Kidney (tissue), 14 donors: ENCODE measurements around the gene MESP1. TPM values are rescaled to one million over a fixed set of nuclear protein-coding genes. Genes with fewer than 3 reads are reported as not detected.
A peak's percentile ranks its signal among the peaks of the same experiment; 100 is the strongest.

Experiments used
- DNase-seq, 5 donors: peaks; one replicate each; pipeline ENCODE4 v3.0.0-alpha.2; 2013 to 2020
- FAIRE-seq: peaks from 2 replicates; lab custom pipeline; 2012; peaks lifted over from hg19 to GRCh38; lab: Jason Lieb, UNC
- H3K27ac ChIP-seq, 2 donors: one replicate each; pipeline ENCODE4 v1.7.0; 2013; ENCODE audit warnings: low read depth in 2 of 2, low read length in 2 of 2, inconsistent platforms in 1 of 2
- H3K27me3 ChIP-seq: one replicate; pipeline ENCODE4 v1.7.1; 2013; ENCODE audit warnings: low read length, inconsistent platforms; ENCODE audit not compliant: control insufficient read depth, insufficient read depth
- H3K36me3 ChIP-seq, 3 donors: one replicate each; pipeline versions ENCODE4 v1.7.0 to v1.7.1; 2013; ENCODE audit warnings: low read length in 3 of 3, control low read depth in 1 of 3, inconsistent platforms in 1 of 3; ENCODE audit not compliant: insufficient read depth in 3 of 3, control insufficient read depth in 2 of 3
- H3K4me1 ChIP-seq, 3 donors: one replicate each; pipeline versions ENCODE4 v1.7.0 to v1.7.1; 2013; ENCODE audit warnings: low read length in 3 of 3, inconsistent platforms in 1 of 3, low read depth in 1 of 3; ENCODE audit not compliant: control insufficient read depth in 2 of 3, insufficient read depth in 2 of 3
- H3K4me3 ChIP-seq, 3 donors: one replicate each; pipeline versions ENCODE4 v1.7.0 to v1.8.1; 2013; ENCODE audit warnings: low read length in 3 of 3, control low read depth in 1 of 3, inconsistent platforms in 1 of 3
- H3K9ac ChIP-seq, 3 donors: one replicate each; pipeline versions ENCODE4 v1.7.0 to v1.7.1; 2013; ENCODE audit warnings: low read length in 3 of 3, control low read depth in 1 of 3, inconsistent platforms in 1 of 3
- H3K9me3 ChIP-seq, 3 donors: one replicate each; pipeline versions ENCODE4 v1.7.0 to v1.7.1; 2013; ENCODE audit warnings: low read length in 3 of 3, control low read depth in 1 of 3, inconsistent platforms in 1 of 3; ENCODE audit not compliant: control insufficient read depth in 2 of 3, insufficient read depth in 1 of 3
- CTCF ChIP-seq: IDR thresholded peaks from 3 replicates; pipeline ENCODE4 v1.5.1; 2012; ENCODE audit warnings: mild to moderate bottlenecking, moderate library complexity, borderline replicate concordance; ENCODE audit not compliant: insufficient read depth; ENCODE audit errors: extremely low read depth
- intact Hi-C: fragments of 100-400 bp; cut with DNase I; formaldehyde crosslinking; loops from one replicate; pipeline ENCODE4 v1.11.1; 2022
- polyA plus RNA-seq: library from polyadenylated mRNA; stranded (reverse); fragments of 350-450 nt; fragmentation: Illumina TruSeq; extraction: RNeasy Lipid Tissue Mini Kit (QIAGEN cat#74804); gene quantifications from one replicate; pipeline ENCODE4 v1.2.3, GENCODE V29; 2014; ENCODE audit warnings: low read depth, low replicate concordance; ENCODE audit not compliant: insufficient read depth
- total RNA-seq: library from RNA; stranded (reverse); fragmentation: NEBNext Ultra II Directional; extraction: Animal tissue kit (Norgen Biotek cat#: 25700); gene quantifications from one replicate; pipeline ENCODE4 v1.2.1, GENCODE V29; 2021
- donor health status: control.
- donor health status: control.
- donor health status: control.
- donor health status: control.
- donor health status: control.
- donor health status: DM: yes; HTN: yes; CAD: no.
- donor health status: Normal renal cell carcinoma (clear cell type).

MESP1 gene
- total and polyA plus RNA-seq, 2 donors from 2014 or later = 2.1 to 6.0 TPM

DNA sequence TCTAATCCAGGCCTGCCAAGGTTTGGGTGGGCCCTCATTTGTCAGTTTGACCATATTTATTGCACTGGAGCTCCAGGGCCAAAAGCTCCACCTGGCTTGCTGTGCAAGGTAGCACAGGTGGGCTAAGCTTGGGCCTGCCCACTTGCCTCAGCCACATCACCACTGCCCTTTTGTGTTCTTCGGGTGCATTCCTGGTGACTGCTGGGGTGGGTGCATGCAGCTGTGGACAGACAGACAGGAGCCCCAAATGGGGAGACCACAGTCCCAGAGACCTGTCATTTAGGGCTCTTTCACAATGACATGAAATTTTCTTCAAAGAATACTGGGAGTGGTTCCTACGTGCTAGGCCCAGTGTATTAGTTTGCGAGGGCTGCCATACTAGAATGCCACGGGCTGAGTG, 27.8 kb upstream of the MESP1 start:
- no peak for FAIRE-seq
- Histone ChIP-seq H3K9me3 (no peaks in the 10 kb centered on the region), H3K9ac (no peak overlapping the region), H3K4me3 (no peak overlapping the region), H3K36me3 (no peaks in the 10 kb centered on the region), H3K27ac (no peak overlapping the region), H3K27me3 (no peaks in the 10 kb centered on the region), H3K4me1 (peaks cover 0 to 5% (median 0%) of the 10 kb centered on the region in 3 donors)
- peak in 1 of 5 donors; percentile 39 for DNase-seq
- no peak for TF ChIP-seq CTCF
- intact Hi-C loops = no loop called here

GRCh38 chr15:89777782-89778380, 26.8 kb upstream of the MESP1 start:
- no peaks in the 10 kb centered on the region for H3K9me3 ChIP-seq
- no peak overlapping the region for H3K4me3 ChIP-seq
- no peak overlapping the region for H3K9ac ChIP-seq
- TF ChIP-seq CTCF = no peak
- DNase-seq (peak in 2 of 5 donors; percentile 33 to 71), FAIRE-seq (no peak)
- H3K27me3 ChIP-seq = no peaks in the 10 kb centered on the region
- peaks cover 0 to 5% (median 0%) of the 10 kb centered on the region in 3 donors for H3K4me1 ChIP-seq
- intact Hi-C loops = no loop called here
- no peaks in the 10 kb centered on the region for H3K36me3 ChIP-seq
- no peak overlapping the region for H3K27ac ChIP-seq

- FAIRE-seq (no peak), DNase-seq (peak in 1 of 5 donors; percentile 76)
- peak overlapping the region in 1 of 2 donors; percentile 11 for H3K27ac ChIP-seq
- peaks cover 0 to 5% (median 0%) of the 10 kb centered on the region in 3 donors for H3K4me1 ChIP-seq
- intact Hi-C loops = no loop called here
- H3K4me3 ChIP-seq = no peak overlapping the region
- H3K9me3 ChIP-seq = no peaks in the 10 kb centered on the region
- H3K9ac ChIP-seq = no peak overlapping the region
- H3K36me3 ChIP-seq = no peaks in the 10 kb centered on the region
- TF ChIP-seq CTCF = no peak
- no peaks in the 10 kb centered on the region for H3K27me3 ChIP-seq
Measured at GRCh38 chr15:89777073-89777751, 26.2 kb upstream of the MESP1 start.
